Measurements from ENCODE around the gene KIF5B. TPM values are rescaled to one million over a fixed set of nuclear protein-coding genes. Genes with fewer than 3 reads are reported as not detected.

The KIF5B gene
- total and polyA plus RNA-seq, 2 of the 8 experiments (the other 6 are each of a cell fraction or from before 2014, with no cell fraction given): 9.8 to 68.4 TPM

- H2BK120ac ChIP-seq (replicated peaks; ENCODE audit: low read depth, low read length): no peak overlapping the region
- no peak overlapping the region for H4K8ac ChIP-seq (ENCODE audit: extremely low read depth, insufficient read depth, low read length)
- no peak overlapping the region for H2BK20ac ChIP-seq (ENCODE audit: low read length)
- peaks cover 41 to 69% of the 10 kb centered on the region in 2 experiments for H3K79me2 ChIP-seq (ENCODE audit: control insufficient read depth in 1 of 2, insufficient read depth in 2 of 2, low read length in 2 of 2)
- no peaks in the 10 kb centered on the region for H3K9me3 ChIP-seq (ENCODE audit: insufficient read depth in 2 of 2, low read depth in 1 of 2, low read length in 1 of 2)
- no peaks in the 10 kb centered on the region for H3K36me3 ChIP-seq (ENCODE audit: control insufficient read depth in 2 of 4, insufficient read depth in 4 of 4, low read length in 3 of 4)
- no peak overlapping the region for H4K91ac ChIP-seq (replicated peaks; ENCODE audit: insufficient read length, low read length)
- ChIA-PET CTCF (ENCODE audit: partially characterized antibody) (interaction anchor here (0.6 to 0.8 kb wide), 3 partner anchors 11 to 1317 kb away, joined by 3 to 5 read pairs (median 4); no protein-coding TSS in a partner anchor), POLR2A (ENCODE audit: partially characterized antibody) (interaction anchor here (0.6 to 1.4 kb wide), 6 partner anchors 8 to 86 kb away, joined by 3 to 4 read pairs (median 3); no protein-coding TSS in a partner anchor)
- H3K79me1 ChIP-seq (ENCODE audit: low read depth, low read length): no peaks in the 10 kb centered on the region
- DNase-seq (ENCODE audit: low read depth in 1 of 2, low spot score in 2 of 2) (no peak), FAIRE-seq (no peak)
- no peak overlapping the region for H3K27ac ChIP-seq (ENCODE audit: low read depth, low read length)
- no peak overlapping the region for H2BK12ac ChIP-seq (ENCODE audit: low read depth, low read length)
- H3K56ac ChIP-seq (replicated peaks; ENCODE audit: insufficient read length, low read depth, low read length): no peak overlapping the region
- H2AK5ac ChIP-seq (ENCODE audit: low read depth, low read length): no peak overlapping the region
- H3K18ac ChIP-seq (ENCODE audit: extremely low read depth, low read length): no peak overlapping the region
- H3K4ac ChIP-seq (replicated peaks; ENCODE audit: insufficient read length, low read depth, low read length): no peak overlapping the region
- no peak overlapping the region for H3K23ac ChIP-seq (ENCODE audit: insufficient read length)
- peaks cover 17 to 38% of the 10 kb centered on the region in 2 experiments for H4K20me1 ChIP-seq (replicated peaks in 1 of 2; ENCODE audit: control insufficient read depth in 1 of 2, insufficient read depth in 2 of 2, low read length in 2 of 2)
- H2BK15ac ChIP-seq (ENCODE audit: low read length): no peak overlapping the region
- peak overlapping the region; percentile 47 to 96 (median 74); a peak in 7 of 8 replicates for H3K4me3 ChIP-seq (ENCODE audit: extremely low read depth in 1 of 4, insufficient read depth in 2 of 4, low read depth in 3 of 4, low read length in 4 of 4)
- H3K23me2 ChIP-seq (ENCODE audit: low read depth, low read length): peaks cover 6% of the 10 kb centered on the region; the same call in 1 of the 2 replicates
- H2BK5ac ChIP-seq (ENCODE audit: low read depth, low read length): no peak overlapping the region
- H3K4me1 ChIP-seq (replicated peaks in 1 of 4; ENCODE audit: control insufficient read depth in 3 of 4, insufficient read depth in 4 of 4, low read length in 3 of 4): peaks cover 0 to 10% (median 3%) of the 10 kb centered on the region in 4 experiments; a peak in 4 of 7 replicates
- H4K5ac ChIP-seq (ENCODE audit: insufficient read length, low read depth, low read length): no peak overlapping the region
- no peaks in the 10 kb centered on the region for H3K27me3 ChIP-seq (replicated peaks in 1 of 4; ENCODE audit: control insufficient read depth in 3 of 4, extremely low read depth in 1 of 4, insufficient read depth in 3 of 4, low read length in 3 of 4)
- H2AFZ ChIP-seq (ENCODE audit: low read length): no peak overlapping the region
- peak overlapping the region; percentile 63 to 73 for H3K4me2 ChIP-seq (ENCODE audit: insufficient read depth in 1 of 2, low read depth in 2 of 2, low read length in 2 of 2)
- WGBS, 2 experiments (ENCODE audit: extremely low coverage in 1 of 2, insufficient coverage in 1 of 2, insufficient read length in 1 of 2, insufficient replicate concordance in 2 of 2, low coverage in 1 of 2, low lambda C conversion rate in 2 of 2, missing lambda C conversion rate in 1 of 2): 49% methylated on average over 5 of the region's 5 CpGs; no CpG with 5 or more reads in 1 of the 2 experiments
- no peak overlapping the region for H3K14ac ChIP-seq (ENCODE audit: insufficient read length)
- peak overlapping the region in 1 of 4 experiments; percentile 59; a peak in 1 of 7 replicates for H3K9ac ChIP-seq (replicated peaks in 1 of 4; ENCODE audit: extremely low read depth in 1 of 4, low read depth in 3 of 4, low read length in 3 of 4)
- TF ChIP-seq ZNF274 (IDR thresholded peaks at IDR 0.05; ENCODE audit: borderline replicate concordance, extremely low read depth, low read length): no peak
Observed at GRCh38 chr10:32054094-32054493, 2.1 kb downstream of the KIF5B start.
